Urothelium cell line (cell line): ENCODE measurements around the gene TEX10.
"Not testable (repeated sequence)": the region's sequence is repeated elsewhere in the genome, so short reads cannot be mapped to it uniquely, and the experiment has no call there.

Experiments
- DNase-seq: peaks from one replicate; pipeline ENCODE4 v3.0.0; 2011; ENCODE audit warnings: low spot score, mixed read lengths
- FAIRE-seq: peaks from 2 replicates; lab custom pipeline; 2011; peaks lifted over from hg19 to GRCh38; lab: Jason Lieb, UNC

The TEX10 gene

GRCh38 chr9:100352727-100353505, at the start of gene TEX10:
TSS of gene TEX10 (minus strand) at chr9:100352942. CDS start at chr9:100349363, 3,579 bp downstream.
- FAIRE-seq = no peak
- DNase-seq = peak; percentile 94

- FAIRE-seq (no peak), DNase-seq (no peak)
Measured at GRCh38 chr9:100401042-100401441, 48.3 kb upstream of the TEX10 start.

DNA sequence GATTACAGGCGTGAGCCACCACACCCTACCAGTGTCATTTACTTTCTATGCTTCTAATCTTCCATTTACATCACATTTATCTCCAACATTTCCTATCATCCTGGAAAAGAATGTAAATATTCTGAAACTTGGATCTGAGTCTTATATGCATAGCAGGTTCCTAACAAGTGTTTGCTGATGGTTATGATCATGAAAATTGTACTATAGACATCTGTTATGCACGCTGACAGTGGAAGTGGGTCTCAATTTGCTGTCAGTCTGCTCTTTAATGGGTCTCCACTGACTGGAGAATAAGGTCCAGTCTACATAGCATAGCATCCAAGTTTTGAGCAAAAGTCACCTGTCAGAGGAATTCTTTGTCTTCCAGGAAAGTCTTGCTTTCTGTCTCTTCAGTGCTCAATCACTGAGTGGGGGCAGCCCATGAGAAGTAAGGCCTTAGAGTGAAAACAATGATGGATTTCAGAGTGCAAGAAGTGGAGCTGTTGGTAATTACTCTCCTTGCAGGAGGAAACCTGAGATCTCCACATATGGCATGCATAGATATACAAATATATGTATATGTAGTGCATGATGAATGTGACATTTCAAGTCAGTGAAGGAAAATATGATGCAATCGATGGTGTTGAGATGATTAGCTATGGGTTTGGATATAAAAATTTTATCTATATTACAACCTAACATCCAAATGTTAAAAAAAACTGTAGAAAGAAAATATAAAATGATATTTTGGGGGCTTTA, 45.0 kb upstream of the TEX10 start:
- DNase-seq (no peak), FAIRE-seq (no peak)

DNA sequence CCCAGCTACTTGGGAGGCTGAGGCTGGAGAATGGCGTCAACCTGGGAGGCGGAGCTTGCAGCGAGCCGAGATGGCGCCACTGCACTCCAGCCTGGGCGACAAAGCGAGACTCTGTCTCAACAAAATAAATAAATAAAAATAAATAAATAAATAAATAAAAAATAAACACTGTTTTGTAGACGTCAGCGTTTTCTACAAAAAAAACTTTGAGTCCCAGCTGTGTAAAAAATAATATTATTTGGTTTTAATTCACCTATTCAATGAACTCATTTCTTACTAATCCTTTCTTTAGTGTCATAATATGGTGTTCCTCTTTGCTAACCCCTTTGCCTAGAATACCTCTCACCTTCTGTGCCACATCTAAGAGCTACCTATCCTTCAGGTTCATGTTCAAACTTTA, 44.0 kb upstream of the TEX10 start:
- no peak for FAIRE-seq

GRCh38 chr9:100394816-100395215, 42.1 kb upstream of the TEX10 start:
- DNase-seq = no peak
- no peak for FAIRE-seq

More for the DNA sequence above, 44.0 kb upstream of the TEX10 start:
- DNase-seq = no peak

- FAIRE-seq (no peak), DNase-seq (no peak)
Measured at GRCh38 chr9:100394032-100394695, 41.4 kb upstream of the TEX10 start.

- DNase-seq, FAIRE-seq: not testable (repeated sequence)
Measured at GRCh38 chr9:100392989-100393388, 40.2 kb upstream of the TEX10 start.

DNA sequence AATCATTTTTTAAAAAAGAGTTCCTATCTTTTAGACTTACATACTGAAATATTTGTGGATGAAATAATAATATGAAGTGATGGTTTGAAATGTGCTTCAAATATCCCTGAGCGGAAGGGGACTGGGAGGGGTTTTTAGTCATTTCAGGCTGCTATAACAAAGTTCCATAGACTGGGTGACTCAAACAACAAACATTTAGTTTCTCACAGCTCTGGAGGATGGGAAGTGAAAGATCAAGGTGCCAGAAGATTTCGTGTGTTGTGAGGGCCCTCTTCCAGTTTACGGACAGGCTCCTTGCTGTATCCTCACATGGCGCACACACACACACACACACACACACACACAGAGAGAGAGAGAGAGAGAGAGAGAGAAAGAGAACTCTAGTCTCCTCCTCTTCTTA, 27.1 kb upstream of the TEX10 start:
- DNase-seq (peak; percentile 30), FAIRE-seq (no peak)

GRCh38 chr9:100377015-100377414, 24.3 kb upstream of the TEX10 start:
- no peak for FAIRE-seq
- DNase-seq = no peak

DNA sequence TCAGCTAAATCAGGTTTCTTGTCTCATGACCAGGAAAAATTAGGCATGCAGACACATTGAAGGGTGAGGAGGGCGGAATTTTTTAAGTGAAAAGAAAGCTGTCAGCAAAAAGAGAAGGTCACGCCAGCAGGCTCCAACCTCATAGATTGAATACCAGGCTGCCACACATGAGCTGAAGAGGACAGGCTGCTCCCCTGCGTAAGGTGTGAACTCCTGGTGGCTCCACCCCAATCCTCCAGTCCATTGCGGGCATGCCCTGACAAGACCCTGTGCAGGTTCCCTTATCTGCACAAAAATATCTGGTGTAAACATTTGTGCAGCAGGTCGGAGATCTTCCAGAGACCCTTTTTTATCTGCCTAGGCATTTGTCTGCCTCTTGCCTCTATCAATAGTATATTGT, 22.9 kb upstream of the TEX10 start:
- no peak for DNase-seq
- no peak for FAIRE-seq

- DNase-seq (no peak), FAIRE-seq (no peak)
Measured at GRCh38 chr9:100372648-100373047, 19.9 kb upstream of the TEX10 start.

- no peak for DNase-seq
- FAIRE-seq = no peak
Measured at GRCh38 chr9:100370064-100370723, 17.5 kb upstream of the TEX10 start.

- DNase-seq = no peak
- FAIRE-seq = no peak
Measured at GRCh38 chr9:100368672-100369071, 15.9 kb upstream of the TEX10 start.

DNA sequence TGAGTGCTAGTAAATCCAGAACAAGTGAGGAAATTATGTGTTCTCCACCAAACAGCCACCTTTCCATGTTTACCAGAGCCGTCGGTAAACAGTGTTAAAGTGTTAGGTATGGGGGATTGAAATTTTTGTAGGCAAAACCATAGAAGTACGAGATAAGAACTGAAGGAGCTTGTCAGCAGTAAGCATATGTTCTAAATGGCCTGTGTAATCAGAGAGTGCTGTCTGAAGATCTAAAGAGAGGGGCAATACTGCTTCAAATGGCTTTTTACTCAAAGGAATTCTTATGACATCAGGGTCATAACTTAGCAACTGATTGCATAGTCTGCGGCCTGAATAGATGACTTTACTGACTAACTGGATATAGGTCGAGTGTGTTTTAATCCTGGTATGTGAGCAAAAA, 13.4 kb upstream of the TEX10 start:
- FAIRE-seq = no peak

GRCh38 chr9:100364013-100364412, 11.3 kb upstream of the TEX10 start:
- DNase-seq (no peak), FAIRE-seq (no peak)

More for the DNA sequence above, 13.4 kb upstream of the TEX10 start:
- no peak for DNase-seq

- no peak for FAIRE-seq
- no peak for DNase-seq
Measured at GRCh38 chr9:100359057-100359456, 6.3 kb upstream of the TEX10 start.

DNA sequence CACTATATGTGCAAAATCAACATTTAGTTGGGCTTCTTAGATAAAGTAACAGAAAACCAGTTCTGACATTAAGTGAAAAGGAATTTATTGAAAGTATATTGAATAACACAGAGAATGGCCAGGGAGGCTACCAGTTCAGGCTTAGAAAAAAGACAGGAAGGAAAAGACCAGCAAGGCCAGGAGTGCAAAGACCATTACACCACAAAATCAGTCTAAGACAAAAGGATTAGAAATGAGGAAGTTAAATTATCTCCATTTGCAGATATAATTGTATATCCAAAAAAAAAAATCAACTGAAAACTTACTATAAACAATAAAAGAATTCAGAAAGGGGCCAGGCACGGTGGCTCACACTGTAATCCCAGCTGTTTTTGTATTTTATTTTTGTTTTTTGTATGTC, 4.8 kb upstream of the TEX10 start:
- DNase-seq (no peak), FAIRE-seq (no peak)

DNA sequence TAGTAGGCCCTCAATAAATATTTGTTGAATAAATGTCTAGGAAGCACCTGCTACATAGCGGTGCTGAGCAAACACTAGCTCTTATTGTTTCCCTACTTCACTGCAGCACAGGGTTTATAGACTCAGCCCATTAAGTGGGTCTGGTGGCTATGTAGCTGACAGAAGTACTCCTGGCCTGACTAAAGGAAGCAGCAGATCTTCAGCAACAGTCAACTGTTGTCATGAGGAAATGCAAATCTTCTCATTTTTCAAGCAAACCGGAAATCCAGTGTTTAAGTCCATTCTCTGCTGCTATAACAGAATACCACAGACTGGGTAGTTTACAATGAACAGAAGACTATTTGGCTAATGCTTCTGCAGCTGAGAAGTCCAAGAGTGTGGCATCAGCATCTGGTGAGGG, 2.8 kb upstream of the TEX10 start:
- FAIRE-seq (no peak), DNase-seq (no peak)

- DNase-seq (no peak), FAIRE-seq (no peak)
Measured at GRCh38 chr9:100354121-100354800, 1.5 kb upstream of the TEX10 start.

DNA sequence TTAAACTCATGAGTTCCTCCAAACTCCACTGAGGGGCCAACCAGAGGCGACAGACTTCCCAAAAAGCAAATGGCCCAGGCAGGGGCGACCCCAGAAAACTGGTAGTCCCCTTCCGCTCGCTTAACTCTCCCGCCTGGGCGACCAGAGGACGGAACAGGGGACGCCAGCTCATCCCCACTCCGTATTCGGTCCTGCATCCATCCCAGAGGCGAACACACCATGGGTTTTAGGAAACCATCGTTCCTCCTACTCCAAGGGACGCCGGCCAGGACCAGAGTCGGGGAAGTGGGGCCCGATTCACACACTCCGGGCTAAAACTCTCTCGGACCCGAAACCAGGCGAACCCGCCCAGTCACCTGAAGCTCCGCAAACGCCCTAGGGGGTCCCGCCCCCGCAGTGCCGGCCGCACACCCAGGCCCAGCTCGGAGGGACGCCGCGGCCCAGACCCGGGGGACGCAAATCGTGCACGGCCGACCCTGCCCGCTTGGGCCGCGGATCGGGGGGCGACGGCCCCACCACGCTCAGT, 478 bp downstream of the TEX10 start:
- FAIRE-seq (no peak), DNase-seq (peak; percentile 49)
